ENCODE results near the gene AXIN1. TPM values are rescaled to one million over a fixed set of nuclear protein-coding genes. Genes with fewer than 3 reads are reported as not detected.
A peak's percentile ranks its signal among the peaks of the same experiment; 100 is the strongest.

Gene AXIN1
- total and polyA plus RNA-seq, 9 of the 15 experiments (the other 6 are each of a cell fraction or from before 2014, with no cell fraction given) = 0.42 to 58.0 (median 25.9) TPM

- no TSS peak for BruUV-seq (replicated peaks)
- Histone ChIP-seq H3K36me3 (ENCODE audit: control insufficient read depth, insufficient read depth, low read length) (peaks cover 61% of the 10 kb centered on the region; the same call in 2 of the 3 replicates), H3K4me3 (no peak overlapping the region), H3K4me2 (ENCODE audit: insufficient read depth, low read length) (no peak overlapping the region), H3K4me1 (replicated peaks in 1 of 2; ENCODE audit: control insufficient read depth in 2 of 2, insufficient read depth in 2 of 2, low read length in 2 of 2) (peaks cover 0 to 18% of the 10 kb centered on the region in 2 experiments; a peak in 1 of 5 replicates), H3K27ac (ENCODE audit: extremely low read depth, low read depth, low read length) (no peak overlapping the region), H3K9ac (ENCODE audit: insufficient read depth in 1 of 2, low read depth in 2 of 2, low read length in 2 of 2) (peak overlapping the region in 1 of 2 experiments; percentile 26; a peak in 1 of 4 replicates), H3K27me3 (ENCODE audit: control insufficient read depth in 2 of 2, insufficient read depth in 2 of 2, low read length in 2 of 2) (no peaks in the 10 kb centered on the region), H2AFZ (ENCODE audit: low read depth, low read length) (no peak overlapping the region), H3K9me3 (replicated peaks; ENCODE audit: control insufficient read depth, insufficient read depth, low read depth, low read length) (no peaks in the 10 kb centered on the region), H4K20me1 (replicated peaks; ENCODE audit: control insufficient read depth, insufficient read depth, low read length) (no peaks in the 10 kb centered on the region; the same call in 1 of the 2 replicates), H3K9me1 (ENCODE audit: control insufficient read depth, insufficient read depth, low read length) (no peaks in the 10 kb centered on the region), H3K79me2 (ENCODE audit: control insufficient read depth, insufficient read depth, low read length) (peaks cover 5% of the 10 kb centered on the region)
- intact Hi-C loops (cut with micrococcal nuclease) = no loop called here
- DNase-seq (ENCODE audit: extremely low read depth in 1 of 4, low spot score in 3 of 4) (peak in 1 of 4 experiments; percentile 14), FAIRE-seq (no peak), ATAC-seq (peak; percentile 56)
- ChIA-PET CTCF (ENCODE audit: low intra/inter-chr PET ratio) (no interaction called here), POLR2A (no interaction called here)
- in situ Hi-C loops (cut with MboI) = no loop called here
- 96% methylated on average over 31 of the region's 43 CpGs for WGBS (ENCODE audit: insufficient coverage, low coverage, missing lambda C conversion rate)
- TF ChIP-seq MCM2 (IDR thresholded peaks at IDR 0.05; ENCODE audit: low read depth) (no peak), CTBP1 (IDR thresholded peaks at IDR 0.05; ENCODE audit: borderline replicate concordance) (no peak), ZNF212 (CRISPR knock-in tag; IDR thresholded peaks at IDR 0.05) (no peak), NRF1 (conservative IDR thresholded peaks at IDR 0.05 in 1 of 2, IDR thresholded peaks at IDR 0.05 in 1 of 2) (peak in 1 of 2 experiments; percentile 36; a peak in 2 of 4 replicates), CBFB (CRISPR knock-in tag; IDR thresholded peaks at IDR 0.05) (no peak), RAD21 (CRISPR knock-in tag; conservative IDR thresholded peaks at IDR 0.05 in 1 of 2, IDR thresholded peaks at IDR 0.05 in 1 of 2) (peak in 1 of 2 experiments; percentile 15; a peak in 1 of 4 replicates), HDAC1 (IDR thresholded peaks at IDR 0.05) (no peak), TAF15 (IDR thresholded peaks at IDR 0.05; ENCODE audit: low read depth, low read length) (no peak), RBM22 (IDR thresholded peaks at IDR 0.05; ENCODE audit: low read depth, low read length, poor library complexity, severe bottlenecking) (peak; percentile 30), ZNF507 (tag; conservative IDR thresholded peaks at IDR 0.05) (no peak), MCM3 (IDR thresholded peaks at IDR 0.05) (no peak), MEIS2 (IDR thresholded peaks at IDR 0.05; ENCODE audit: partially characterized antibody) (no peak), E2F3 (CRISPR knock-in tag; IDR thresholded peaks at IDR 0.05) (no peak), TEAD2 (tag; IDR thresholded peaks at IDR 0.05) (no peak), U2AF2 (optimal IDR thresholded peaks at IDR 0.05; ENCODE audit: low read depth, low read length) (no peak), ZNF280B (CRISPR knock-in tag; IDR thresholded peaks at IDR 0.05) (no peak), ZBTB33 (CRISPR knock-in tag; IDR thresholded peaks at IDR 0.05) (peak; percentile 96)
- TF ChIP-seq, protein P1, sequence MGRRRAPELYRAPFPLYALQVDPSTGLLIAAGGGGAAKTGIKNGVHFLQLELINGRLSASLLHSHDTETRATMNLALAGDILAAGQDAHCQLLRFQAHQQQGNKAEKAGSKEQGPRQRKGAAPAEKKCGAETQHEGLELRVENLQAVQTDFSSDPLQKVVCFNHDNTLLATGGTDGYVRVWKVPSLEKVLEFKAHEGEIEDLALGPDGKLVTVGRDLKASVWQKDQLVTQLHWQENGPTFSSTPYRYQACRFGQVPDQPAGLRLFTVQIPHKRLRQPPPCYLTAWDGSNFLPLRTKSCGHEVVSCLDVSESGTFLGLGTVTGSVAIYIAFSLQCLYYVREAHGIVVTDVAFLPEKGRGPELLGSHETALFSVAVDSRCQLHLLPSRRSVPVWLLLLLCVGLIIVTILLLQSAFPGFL (CRISPR knock-in tag; IDR thresholded peaks at IDR 0.05) = no peak
These were observed 48.6 kb downstream of the AXIN1 start for GRCh38 chr16:303760-304505.

Data from K562 (cell line).